Small intestine (tissue), 7 donors: Measurements from ENCODE around the gene CSNK2A2. TPM values are rescaled to one million over a fixed set of nuclear protein-coding genes. Genes with fewer than 3 reads are reported as not detected.

Experiments used
- DNase-seq, 2 donors: peaks; one replicate each; pipeline versions ENCODE4 v3.0.0 to v3.0.0-alpha.2; 2013
- FAIRE-seq: peaks from 2 replicates; lab custom pipeline; 2012; peaks lifted over from hg19 to GRCh38; lab: Jason Lieb, UNC
- H3K27ac ChIP-seq, 3 donors: one replicate each; pipeline ENCODE4 v1.5.1; 2013; ENCODE audit warnings: low read length in 2 of 3, mild to moderate bottlenecking in 2 of 3, control low read depth in 1 of 3, inconsistent platforms in 1 of 3, low read depth in 1 of 3, moderate library complexity in 1 of 3
- H3K27me3 ChIP-seq, 3 donors: one replicate each; pipeline ENCODE4 v1.6.1; 2013; ENCODE audit warnings: low read length in 3 of 3, inconsistent platforms in 1 of 3; ENCODE audit not compliant: control insufficient read depth in 3 of 3, insufficient read depth in 3 of 3
- H3K36me3 ChIP-seq, 3 donors: one replicate each; pipeline ENCODE4 v1.6.1; 2013; ENCODE audit warnings: low read length in 3 of 3, inconsistent platforms in 1 of 3, low read depth in 1 of 3, mild to moderate bottlenecking in 1 of 3, moderate library complexity in 1 of 3; ENCODE audit not compliant: control insufficient read depth in 3 of 3, insufficient read depth in 2 of 3
- H3K4me1 ChIP-seq, 3 donors: one replicate each; pipeline ENCODE4 v1.6.1; 2013; ENCODE audit warnings: low read length in 2 of 3, inconsistent platforms in 1 of 3, low read depth in 1 of 3, mild to moderate bottlenecking in 1 of 3, moderate library complexity in 1 of 3; ENCODE audit not compliant: control insufficient read depth in 3 of 3, insufficient read depth in 2 of 3
- H3K4me3 ChIP-seq, 3 donors: one replicate each; pipeline ENCODE4 v1.5.1; 2013; ENCODE audit warnings: low read length in 3 of 3, control low read depth in 1 of 3, inconsistent platforms in 1 of 3, low read depth in 1 of 3, mild to moderate bottlenecking in 1 of 3, moderate library complexity in 1 of 3
- H3K9me3 ChIP-seq, 2 donors: one replicate each; pipeline ENCODE4 v1.6.1; 2013; ENCODE audit warnings: low read depth in 1 of 2, low read length in 1 of 2; ENCODE audit not compliant: control insufficient read depth in 2 of 2, insufficient read depth in 1 of 2
- WGBS, 3 donors: extraction: QIAGEN DNeasy Blood & Tissue Kit; methylation state at CpG; one replicate each; pipeline ENCODE4 v1.1.7; 2013; 5-methylcytosine and 5-hydroxymethylcytosine counted together
- polyA plus RNA-seq, 4 donors: library from polyadenylated mRNA; stranded (reverse) in 3 of 4; unstranded in 1 of 4; fragments of 200-250 nt in 3 of 4; fragments of 120-200 nt in 1 of 4; gene quantifications; one replicate each; pipeline versions ENCODE4 v1.2.1 to v1.2.3, GENCODE V29; 2013
- donor health status: healthy with polysubstance abuse.
- donor health status: control.
- donor health status: control.
- donor health status: Bipolar disorder and iron deficiency.
- donor health status: healthy.

The CSNK2A2 gene
- polyA plus RNA-seq, 4 donors = 15.0 to 49.3 (median 20.1) TPM

DNA sequence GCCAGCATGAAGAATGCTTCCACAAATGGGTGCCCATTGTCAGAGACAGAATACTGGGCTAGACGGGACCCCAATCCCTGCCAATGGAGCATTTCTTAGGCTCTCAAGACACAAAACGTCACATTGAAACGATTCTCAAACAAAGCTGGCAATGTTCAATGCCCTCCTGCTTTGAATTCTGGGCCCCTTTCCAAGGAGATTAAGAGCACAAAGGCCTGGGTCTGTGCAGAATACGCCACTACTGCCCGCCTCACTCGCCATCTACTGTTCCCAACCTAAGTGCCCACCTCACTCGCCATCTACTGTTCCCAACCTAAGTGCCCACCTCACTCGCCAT is 78.4 kb downstream of the CSNK2A2 start:
- Histone ChIP-seq H3K27ac (peak overlapping the region in 1 of 3 donors; percentile 17), H3K36me3 (peaks cover 7 to 16% (median 13%) of the 10 kb centered on the region in 3 donors), H3K9me3 (no peaks in the 10 kb centered on the region), H3K4me3 (no peak overlapping the region), H3K27me3 (no peaks in the 10 kb centered on the region), H3K4me1 (peaks cover 7 to 33% (median 16%) of the 10 kb centered on the region in 3 donors)
- no peak for DNase-seq
- FAIRE-seq = no peak
- 34 to 62% (median 46%) methylated on average over 8 of the region's 8 CpGs for WGBS, 3 donors

DNA sequence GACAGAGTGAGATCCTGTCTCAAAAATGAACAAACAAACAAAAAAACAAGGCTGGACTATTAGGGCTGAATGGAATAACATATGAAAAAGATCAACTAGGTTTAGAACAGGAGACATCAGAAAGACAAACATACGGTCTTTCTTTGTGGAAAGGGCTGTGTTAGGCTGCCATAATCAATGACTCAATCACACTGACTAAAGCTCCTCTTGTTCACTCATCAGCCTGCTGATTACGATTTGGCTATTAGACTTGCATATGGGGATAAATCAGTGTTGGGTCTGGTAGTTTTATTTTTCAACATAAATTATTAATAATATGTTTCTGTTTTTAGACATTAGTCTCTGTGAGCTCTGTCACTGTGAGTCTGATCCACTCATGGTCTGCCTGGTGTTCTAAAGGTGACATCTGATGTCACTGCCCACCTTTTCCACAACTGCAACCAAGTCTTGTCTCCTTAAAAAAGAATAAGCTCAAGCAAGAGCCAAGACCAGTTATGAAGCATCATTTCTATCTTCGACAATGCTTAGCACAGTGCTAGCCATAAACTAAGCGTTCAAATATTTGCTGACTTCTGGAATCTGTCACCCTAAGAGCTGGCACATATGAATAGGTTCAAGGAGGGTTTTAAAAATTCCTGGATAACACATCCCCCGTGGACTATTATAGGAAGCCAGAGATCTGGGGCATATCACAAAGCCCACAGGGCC is 79.0 kb downstream of the CSNK2A2 start:
- Histone ChIP-seq H3K27me3 (no peaks in the 10 kb centered on the region), H3K4me1 (peaks cover 7 to 28% (median 16%) of the 10 kb centered on the region in 3 donors), H3K9me3 (no peaks in the 10 kb centered on the region), H3K27ac (peak overlapping the region in 1 of 3 donors; percentile 17), H3K4me3 (no peak overlapping the region), H3K36me3 (peaks cover 9 to 21% (median 14%) of the 10 kb centered on the region in 3 donors)
- no peak for DNase-seq
- WGBS, 3 donors = 27 to 53% (median 46%) methylated on average over 5 of the region's 5 CpGs
- no peak for FAIRE-seq

DNA sequence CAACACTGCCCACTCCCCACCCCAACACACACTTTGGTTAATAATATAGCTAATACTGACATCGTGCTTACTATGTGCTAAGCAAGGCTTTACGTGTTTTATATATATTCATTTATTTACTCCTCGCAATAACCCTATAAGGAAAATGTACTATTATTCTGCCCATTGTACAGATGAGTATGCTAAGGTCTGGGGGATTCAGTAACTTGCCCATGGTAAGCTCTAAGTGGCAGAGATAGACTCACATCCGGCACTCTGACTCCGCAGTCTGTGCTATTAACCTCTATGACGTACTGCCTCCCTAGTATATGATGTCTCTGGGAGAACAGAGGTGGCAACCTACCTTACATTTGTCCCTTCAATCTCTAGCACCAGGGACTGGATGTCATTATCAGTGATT is 81.4 kb downstream of the CSNK2A2 start:
- WGBS, 3 donors = 90 to 97% (median 96%) methylated on average over 6 of the region's 6 CpGs
- H3K36me3 ChIP-seq = peaks cover 13 to 30% (median 19%) of the 10 kb centered on the region in 3 donors
- H3K4me3 ChIP-seq = no peak overlapping the region
- no peaks in the 10 kb centered on the region for H3K9me3 ChIP-seq
- no peaks in the 10 kb centered on the region for H3K27me3 ChIP-seq
- no peak for FAIRE-seq
- DNase-seq = no peak
- H3K4me1 ChIP-seq = peaks cover 5 to 19% (median 10%) of the 10 kb centered on the region in 3 donors
- H3K27ac ChIP-seq = peak overlapping the region in 1 of 3 donors; percentile 54

DNA sequence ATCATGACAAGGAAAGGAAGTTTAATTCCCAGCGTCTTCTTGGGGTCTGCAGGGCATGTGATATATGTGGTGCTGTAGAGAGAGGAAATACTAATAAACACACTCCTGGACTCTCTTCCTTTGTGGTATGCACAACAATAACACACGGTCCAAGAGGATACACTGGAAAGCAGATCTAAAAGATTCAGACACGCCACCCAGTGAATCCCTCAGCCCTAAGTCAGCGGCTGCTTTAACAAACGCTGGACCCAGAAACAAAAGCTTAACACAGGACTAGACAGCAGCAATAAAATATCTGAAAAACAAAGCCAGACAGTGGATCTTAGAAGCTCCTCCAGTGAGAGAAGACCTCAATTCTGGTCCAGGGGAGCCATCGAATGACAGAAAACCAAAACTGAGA is 81.8 kb downstream of the CSNK2A2 start:
- Histone ChIP-seq H3K4me1 (peaks cover 3 to 14% (median 7%) of the 10 kb centered on the region in 3 donors), H3K4me3 (no peak overlapping the region), H3K27me3 (no peaks in the 10 kb centered on the region), H3K27ac (peak overlapping the region in 1 of 3 donors; percentile 54), H3K36me3 (peaks cover 13 to 32% (median 19%) of the 10 kb centered on the region in 3 donors), H3K9me3 (no peaks in the 10 kb centered on the region)
- DNase-seq (no peak), FAIRE-seq (no peak)
- 57 to 88% (median 82%) methylated on average over 6 of the region's 6 CpGs for WGBS, 3 donors

DNA sequence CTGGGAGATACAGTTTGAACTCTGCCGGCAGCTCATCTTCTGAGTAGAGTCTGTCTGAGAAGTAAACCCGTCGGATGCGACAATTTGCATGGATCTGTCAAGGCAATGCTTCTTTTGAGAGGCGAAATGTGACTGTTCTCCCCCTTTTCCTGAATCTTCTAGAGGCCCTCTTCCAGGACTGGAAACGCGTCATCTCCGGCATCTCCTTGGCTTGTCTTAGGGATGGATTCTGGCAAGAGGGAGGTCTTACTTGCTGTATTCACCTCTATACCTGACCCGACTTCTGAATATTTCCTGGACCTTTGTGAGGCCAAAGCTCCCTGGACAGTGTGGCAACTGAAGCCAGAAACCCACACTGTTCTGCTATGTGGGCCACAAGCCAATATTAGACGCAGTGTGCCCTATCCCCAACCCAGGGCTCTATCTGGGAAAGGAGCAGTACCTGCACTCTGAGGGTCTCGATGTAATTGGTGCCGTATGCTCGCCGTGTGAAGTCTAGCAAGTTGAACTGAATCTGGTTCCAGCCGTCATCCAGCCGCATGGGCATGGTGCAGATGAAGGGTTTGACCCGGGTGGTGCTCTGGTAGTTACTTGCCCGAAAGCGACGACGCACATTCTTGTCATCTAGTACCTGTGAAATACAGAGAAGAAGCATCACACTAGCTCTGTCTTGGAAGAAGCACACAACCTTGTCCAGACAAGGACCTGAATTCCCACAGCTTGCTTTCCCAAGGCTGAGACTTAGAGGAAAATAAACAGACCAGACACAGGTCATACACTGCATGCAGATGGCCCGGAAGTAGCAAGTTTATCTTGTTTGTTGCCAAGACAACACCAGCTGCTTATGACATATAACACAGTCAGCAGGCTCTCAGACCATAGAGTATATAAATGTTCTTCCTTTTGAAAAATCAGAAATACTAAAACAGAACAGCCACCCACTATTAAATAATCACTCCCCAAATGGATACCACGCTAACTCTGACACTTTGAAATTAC is 82.8 kb downstream of the CSNK2A2 start:
- peak in 1 of 2 donors; percentile 43 for DNase-seq
- peak overlapping the region in 2 of 3 donors; percentile 60 to 70 for H3K27ac ChIP-seq
- H3K27me3 ChIP-seq = no peaks in the 10 kb centered on the region
- H3K4me3 ChIP-seq = no peak overlapping the region
- peaks cover 0 to 5% (median 2%) of the 10 kb centered on the region in 3 donors for H3K4me1 ChIP-seq
- 81 to 91% (median 89%) methylated on average over 23 of the region's 23 CpGs for WGBS, 3 donors
- no peaks in the 10 kb centered on the region for H3K9me3 ChIP-seq
- H3K36me3 ChIP-seq = peaks cover 13 to 33% (median 19%) of the 10 kb centered on the region in 3 donors
- FAIRE-seq = no peak

DNA sequence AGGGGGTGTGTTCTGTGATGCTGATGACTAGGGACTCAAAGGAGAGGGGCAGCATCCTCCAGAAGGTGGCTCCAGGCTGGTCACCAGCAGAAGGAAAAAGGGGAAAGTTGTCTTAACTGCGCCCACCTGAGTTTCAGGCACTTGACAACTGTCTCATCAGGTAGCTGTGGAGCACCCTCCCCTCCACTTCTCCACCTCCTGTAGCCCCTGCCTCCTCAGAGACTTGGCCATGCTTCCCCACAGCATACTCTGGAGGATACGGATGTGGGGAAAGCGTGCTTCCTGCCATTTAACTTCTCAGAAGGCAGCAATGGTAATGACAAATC is 86.6 kb downstream of the CSNK2A2 start:
- 87 to 96% (median 92%) methylated on average over 3 of the region's 3 CpGs for WGBS, 3 donors
- DNase-seq (no peak), FAIRE-seq (no peak)
- Histone ChIP-seq H3K27ac (no peak overlapping the region), H3K27me3 (no peaks in the 10 kb centered on the region), H3K9me3 (no peaks in the 10 kb centered on the region), H3K4me1 (peaks cover 0 to 2% (median 0%) of the 10 kb centered on the region in 3 donors), H3K4me3 (no peak overlapping the region), H3K36me3 (peaks cover 13 to 28% (median 16%) of the 10 kb centered on the region in 3 donors)

DNA sequence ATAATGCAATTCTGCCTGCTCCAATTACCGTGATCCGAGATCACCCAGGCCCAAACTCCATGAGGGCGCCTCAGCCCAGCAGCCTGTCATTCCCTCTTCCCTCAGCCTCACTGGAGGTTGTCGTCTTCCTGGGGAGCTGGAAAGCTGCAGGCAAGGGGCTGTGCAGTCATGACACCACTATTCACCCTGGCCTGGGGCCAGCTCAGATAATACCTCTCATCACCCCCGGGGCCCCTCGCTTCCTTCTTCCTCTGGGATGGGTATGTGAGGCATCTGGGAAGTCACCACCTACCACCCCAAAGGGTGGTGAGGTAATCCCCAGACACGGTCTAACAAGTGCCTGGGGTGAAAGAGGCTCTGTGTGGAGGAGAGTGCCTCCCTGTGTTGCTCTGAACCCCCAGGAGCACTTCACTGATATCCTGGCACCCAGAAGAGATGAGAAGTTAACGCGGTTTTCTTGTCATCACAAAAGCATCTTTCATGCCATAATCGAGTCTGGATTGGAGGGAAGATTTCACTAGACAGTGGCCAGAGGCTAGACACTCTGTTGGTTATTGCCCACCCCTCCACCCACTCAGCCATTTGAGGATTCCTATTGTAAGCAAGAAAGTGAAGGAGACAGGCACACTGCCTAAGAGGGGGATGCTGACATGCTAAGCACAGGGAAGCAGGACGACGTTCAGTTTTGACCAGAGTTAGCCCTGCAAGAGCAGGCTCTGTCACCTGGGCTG is 87.2 kb downstream of the CSNK2A2 start:
- Histone ChIP-seq H3K4me3 (no peak overlapping the region), H3K27me3 (no peaks in the 10 kb centered on the region), H3K9me3 (no peaks in the 10 kb centered on the region), H3K36me3 (peaks cover 13 to 26% (median 13%) of the 10 kb centered on the region in 3 donors), H3K27ac (no peak overlapping the region), H3K4me1 (peaks cover 0 to 2% (median 0%) of the 10 kb centered on the region in 3 donors)
- FAIRE-seq (no peak), DNase-seq (no peak)
- WGBS, 3 donors = 54 to 64% (median 64%) methylated on average over 12 of the region's 12 CpGs

DNA sequence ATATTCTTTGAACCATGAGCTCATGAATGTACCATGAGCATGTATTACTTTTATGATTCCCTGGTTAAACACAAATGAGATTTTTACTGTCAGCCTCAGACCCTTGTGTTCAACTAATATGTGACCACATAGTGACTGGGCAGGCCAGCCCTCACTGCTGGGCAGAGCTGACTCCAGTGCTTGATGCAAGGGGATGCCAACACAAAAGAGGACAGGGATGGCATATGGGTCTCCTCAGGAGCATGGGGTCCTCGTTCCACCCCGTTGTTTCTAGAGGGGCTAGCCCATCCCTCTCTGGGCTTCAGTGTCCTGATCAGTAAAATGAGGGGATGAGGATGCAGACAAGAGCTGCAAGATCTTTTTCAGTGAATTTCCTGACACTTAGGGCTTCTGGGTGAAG is 88.0 kb downstream of the CSNK2A2 start:
- no peak overlapping the region for H3K4me3 ChIP-seq
- peaks cover 7 to 20% (median 10%) of the 10 kb centered on the region in 3 donors for H3K36me3 ChIP-seq
- no peak for DNase-seq
- H3K27me3 ChIP-seq = no peaks in the 10 kb centered on the region
- FAIRE-seq = no peak
- no peaks in the 10 kb centered on the region for H3K4me1 ChIP-seq
- H3K27ac ChIP-seq = no peak overlapping the region
- WGBS, 3 donors = 80 to 93% (median 88%) methylated on average over 2 of the region's 2 CpGs
- H3K9me3 ChIP-seq = no peaks in the 10 kb centered on the region
